Activated naive CD8-positive, alpha-beta T cell treated with anti-CD3 and anti-CD28 coated beads, Interleukin-2, amount 50 U/mL, for 16 hours (primary cell): Measurements from ENCODE around the gene SNX7.

Experiments
- DNase-seq: peaks from one replicate; pipeline ENCODE4 v3.0.0-alpha.2; 2020; ENCODE audit warnings: low read depth, low spot score

The SNX7 gene, protein sequence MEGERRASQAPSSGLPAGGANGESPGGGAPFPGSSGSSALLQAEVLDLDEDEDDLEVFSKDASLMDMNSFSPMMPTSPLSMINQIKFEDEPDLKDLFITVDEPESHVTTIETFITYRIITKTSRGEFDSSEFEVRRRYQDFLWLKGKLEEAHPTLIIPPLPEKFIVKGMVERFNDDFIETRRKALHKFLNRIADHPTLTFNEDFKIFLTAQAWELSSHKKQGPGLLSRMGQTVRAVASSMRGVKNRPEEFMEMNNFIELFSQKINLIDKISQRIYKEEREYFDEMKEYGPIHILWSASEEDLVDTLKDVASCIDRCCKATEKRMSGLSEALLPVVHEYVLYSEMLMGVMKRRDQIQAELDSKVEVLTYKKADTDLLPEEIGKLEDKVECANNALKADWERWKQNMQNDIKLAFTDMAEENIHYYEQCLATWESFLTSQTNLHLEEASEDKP

DNA sequence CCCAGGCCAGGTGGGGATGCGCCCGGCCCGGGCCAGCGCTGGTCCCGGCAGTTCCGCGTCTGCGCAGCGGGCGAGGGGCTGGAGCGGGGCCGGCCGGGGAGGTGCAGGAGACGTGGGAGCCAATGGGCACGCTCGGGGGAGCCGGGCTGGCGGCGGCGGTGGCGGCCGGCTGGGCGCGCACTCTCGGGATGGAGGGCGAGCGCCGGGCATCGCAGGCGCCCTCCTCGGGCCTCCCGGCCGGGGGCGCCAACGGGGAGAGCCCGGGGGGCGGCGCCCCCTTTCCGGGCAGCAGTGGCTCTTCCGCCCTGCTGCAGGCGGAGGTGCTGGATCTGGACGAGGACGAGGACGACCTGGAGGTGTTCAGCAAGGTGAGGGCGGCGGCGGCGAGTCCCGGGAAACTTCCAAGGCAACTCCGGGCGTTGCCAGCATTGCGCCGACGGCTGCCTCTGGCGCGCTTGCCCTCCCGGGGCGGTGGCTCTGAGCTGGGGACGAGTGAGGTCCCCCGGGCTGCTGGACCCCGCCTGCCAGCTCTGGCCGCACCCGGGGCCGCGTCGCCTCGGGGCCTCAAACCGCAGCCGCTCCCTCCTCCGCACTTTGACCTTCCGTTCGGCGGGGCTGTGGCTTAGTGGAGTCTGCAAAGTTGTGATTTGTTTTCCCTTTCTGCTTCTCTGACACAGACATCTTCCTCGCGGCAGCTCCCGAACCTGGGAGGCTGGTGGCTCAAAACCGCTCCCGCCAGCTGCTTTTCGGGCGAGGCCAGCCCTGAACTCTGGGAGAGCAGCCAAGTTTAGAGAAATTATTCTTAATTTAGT, at the start of gene SNX7:
TSS of gene SNX7 (plus strand) at position 178 of the 812 bp plus-strand sequence. CDS start at position 189, 11 bp downstream.
- DNase-seq = no peak

DNA sequence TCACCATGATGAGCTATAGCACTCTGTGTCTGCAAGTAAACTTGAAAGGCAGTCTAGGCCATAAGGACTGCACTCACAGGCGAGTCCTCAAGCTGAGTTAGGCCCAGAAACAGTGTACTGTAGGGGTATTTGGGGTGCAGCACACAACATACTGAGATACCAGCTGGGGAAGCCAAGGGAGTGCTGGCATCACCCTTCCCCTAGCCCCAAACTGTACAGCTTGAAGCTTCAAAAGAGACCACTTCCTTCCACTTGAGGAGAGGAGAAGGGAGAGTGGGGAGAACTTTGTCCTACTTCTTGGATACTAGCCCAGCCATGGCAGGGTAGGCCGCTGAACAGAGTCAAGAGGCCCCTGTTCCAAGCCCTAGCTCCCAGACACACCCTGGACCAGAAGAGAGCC, 24.2 kb upstream of the SNX7 start:
- no peak for DNase-seq

DNA sequence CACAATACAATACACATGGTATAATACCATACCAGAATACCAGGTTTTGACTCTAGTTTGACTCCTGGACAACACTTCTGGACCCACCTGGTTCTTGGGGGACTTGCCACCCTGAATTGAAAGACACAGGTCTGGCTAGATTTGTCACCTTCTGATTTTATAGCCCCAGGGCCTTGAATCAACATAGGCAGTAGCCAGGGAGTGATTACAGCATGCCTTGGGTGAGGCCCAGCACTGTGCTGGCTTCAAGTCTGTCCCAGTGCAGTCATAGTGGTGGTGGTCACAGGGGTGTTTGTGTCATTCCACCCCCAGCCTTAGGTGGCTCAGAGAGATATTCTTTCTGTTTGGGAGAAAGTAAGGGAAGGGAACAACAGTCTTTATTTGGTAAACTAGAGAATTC, 23.3 kb upstream of the SNX7 start:
- no peak for DNase-seq

DNA sequence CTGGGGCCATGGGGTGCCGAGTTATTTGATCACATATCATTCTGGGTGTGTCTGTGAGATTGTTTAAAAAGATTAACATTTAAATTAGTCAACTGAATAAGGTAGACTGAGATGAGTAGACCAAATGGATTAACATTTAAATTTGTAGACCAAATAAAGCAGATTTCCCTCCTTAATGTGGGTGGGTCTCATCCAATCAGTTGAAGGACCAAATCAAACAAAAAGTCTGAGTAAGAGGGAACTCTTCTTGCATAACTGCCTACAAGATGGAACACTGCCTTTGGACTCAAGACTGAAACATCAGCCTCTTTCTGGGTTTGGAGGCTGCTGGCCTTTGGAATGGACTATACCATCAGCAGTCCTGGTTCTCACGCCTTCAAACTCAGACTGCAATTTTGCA, 17.0 kb upstream of the SNX7 start:
- DNase-seq = no peak

DNA sequence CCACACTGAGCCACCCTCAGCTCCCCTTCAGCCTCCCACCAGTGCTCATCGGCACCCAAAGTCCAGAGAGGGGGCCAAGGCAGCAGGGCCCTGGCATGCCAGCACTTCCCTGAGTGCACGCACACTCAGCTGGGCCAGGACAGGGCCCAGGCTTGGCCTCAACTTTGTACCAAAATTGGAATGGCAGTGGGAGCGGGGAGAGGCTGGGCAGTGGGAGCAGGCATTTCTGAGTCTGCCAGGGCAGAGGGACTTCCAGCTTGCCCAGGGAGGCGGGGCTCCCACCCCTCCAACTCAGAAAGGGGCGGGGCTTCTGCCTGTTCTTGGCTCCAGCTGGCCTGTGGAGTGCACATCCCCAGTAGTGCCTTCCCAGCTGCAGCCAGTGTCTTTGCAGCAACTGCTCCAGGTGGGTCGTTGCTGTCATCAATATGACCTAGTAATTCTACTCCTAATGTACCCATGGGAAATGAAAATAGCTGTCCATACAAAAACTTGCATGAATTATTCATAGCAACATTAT, 10.3 kb upstream of the SNX7 start:
- no peak for DNase-seq

DNA sequence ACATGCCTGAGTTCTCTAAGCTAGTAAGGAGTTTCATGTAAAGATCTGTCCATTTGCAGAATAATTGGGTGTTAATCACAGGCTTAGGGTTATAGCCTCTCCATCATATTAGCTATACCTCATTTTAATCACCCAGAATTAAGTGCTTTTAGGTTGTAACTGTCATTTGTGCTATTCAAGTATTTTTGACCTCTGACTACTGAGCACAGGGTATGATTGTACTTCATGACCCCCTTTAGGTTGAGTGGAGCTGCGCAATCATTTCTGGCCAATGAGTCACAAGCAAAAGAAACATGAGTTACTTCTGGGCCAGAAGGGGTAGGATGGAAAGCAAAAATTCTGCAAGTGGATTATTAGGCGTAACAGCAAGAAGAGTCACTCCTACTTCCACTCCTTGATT, 8.4 kb upstream of the SNX7 start:
- no peak for DNase-seq

DNA sequence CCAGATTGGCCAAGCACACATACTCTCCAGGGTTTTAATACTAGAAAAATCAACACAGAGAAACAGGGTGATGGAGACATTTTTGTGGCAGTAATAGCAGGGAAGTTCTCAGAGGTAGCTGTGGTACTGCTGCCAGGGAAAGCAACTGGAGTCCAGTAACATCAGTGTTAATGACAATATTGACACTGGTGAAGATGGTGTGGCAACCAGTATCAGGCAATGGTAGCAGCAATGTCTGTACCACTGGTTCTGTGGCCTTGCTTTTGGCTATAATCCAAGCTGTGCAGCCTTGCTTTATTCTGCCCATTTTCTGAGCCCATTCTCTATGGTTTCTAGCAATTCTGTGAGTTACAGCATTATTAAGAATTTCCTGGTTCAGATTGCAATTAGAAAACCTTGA, 1.6 kb upstream of the SNX7 start:
- no peak for DNase-seq

DNA sequence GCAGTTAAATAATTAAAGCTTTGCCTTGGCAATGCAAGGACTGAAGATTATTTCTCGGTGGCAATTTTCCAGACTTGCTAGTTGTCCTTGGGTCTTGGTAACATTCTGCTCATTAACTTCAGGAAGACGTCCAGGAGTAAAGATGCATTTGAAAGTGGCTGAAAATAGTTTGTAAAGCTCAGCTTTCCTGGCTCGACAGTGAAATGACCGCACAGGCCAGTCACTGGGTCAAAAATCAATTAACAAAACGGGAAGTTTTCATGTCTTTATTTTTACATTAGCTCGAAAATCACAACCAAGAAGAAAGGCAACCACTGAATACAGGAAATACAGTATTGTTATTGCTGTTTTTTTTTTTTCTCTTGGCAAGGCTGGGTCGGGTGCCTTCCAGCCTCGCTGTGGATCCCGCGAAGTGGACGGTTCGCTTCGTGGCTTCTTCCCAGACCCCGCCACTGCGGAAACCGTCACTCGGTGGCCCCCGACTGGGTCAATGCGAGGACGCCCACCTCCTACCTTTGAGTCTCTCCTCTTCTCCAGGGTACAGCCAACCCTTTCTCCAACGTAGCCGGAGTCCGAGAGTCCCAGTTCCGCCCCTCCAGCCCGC, 479 bp upstream of the SNX7 start:
- no peak for DNase-seq

DNA sequence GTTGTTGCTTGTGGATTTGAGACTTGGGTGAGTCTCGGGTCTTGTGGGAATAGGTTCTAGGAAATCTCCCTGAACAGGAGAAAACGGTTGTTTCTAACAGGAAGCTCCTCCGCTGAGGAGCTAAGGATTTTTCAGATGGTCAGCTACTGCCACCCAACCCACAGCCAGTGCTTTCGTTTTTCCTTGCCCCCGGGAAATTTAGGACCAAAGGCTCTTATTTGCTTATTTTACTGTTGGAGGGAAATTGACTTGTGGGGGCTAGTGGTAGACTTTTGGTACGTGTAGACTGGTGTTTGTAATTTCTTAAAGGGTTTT, 792 bp downstream of the SNX7 start:
- DNase-seq = no peak

DNA sequence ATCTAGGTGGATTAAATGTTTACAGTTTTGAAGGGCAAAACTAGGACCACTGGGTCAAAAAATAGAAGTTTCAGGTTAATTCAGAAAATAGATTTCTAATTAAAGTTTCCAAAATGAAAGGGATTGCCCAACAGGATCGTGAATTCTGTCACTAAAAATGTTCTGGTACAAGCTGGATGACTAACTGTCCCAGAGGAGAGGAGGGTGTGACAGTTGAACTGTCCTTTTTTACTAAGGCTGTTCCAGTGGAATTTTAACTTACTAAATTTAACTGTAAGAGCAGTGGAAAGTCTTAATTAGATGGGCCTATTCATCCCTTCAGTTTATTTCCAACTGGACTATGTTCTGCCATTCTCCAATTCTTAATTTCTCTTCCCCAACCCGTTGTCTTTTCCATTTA, 7.2 kb downstream of the SNX7 start:
- no peak for DNase-seq

DNA sequence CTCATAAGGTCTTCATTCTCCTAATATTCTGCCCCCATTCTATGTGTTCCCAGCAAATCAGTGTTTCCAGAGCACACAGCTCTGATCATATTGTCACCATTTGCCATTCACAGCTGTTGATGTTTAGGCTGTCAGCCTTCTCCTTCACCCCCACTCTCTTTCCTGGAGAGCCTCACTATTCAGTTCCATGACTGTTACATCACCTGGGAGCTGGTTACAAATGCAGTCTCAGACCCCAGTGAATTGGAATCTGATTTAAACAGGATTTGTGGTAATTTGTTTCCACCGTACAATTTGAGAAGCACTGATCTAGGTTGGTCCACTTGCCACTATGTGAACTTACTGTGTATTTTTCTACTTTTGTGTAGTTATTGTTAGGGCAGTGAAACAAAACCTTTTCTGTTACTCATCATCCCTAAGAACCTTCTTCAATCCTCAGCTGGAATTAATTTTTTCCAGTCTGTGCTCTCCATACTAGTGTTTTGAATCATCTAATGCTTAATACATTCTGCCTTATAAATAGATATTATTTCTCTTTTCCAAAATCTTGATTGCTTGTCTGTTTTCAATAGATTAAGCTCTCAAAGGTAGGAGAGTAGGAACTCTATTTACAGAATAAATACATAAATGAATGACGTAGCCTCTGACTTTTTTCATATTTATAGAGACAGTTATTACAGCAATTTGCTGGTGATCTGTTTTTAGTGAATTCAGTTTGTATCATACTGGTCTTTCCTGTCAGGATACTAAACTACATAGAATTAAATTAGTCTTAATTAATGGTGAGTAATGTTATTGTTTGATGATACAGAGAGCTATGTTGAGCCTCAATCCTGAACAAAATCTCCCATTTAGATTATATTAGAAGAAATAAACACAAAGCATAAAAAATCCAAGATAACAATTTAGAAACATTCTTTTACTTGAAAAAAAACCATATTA, 8.1 kb downstream of the SNX7 start:
- no peak for DNase-seq

DNA sequence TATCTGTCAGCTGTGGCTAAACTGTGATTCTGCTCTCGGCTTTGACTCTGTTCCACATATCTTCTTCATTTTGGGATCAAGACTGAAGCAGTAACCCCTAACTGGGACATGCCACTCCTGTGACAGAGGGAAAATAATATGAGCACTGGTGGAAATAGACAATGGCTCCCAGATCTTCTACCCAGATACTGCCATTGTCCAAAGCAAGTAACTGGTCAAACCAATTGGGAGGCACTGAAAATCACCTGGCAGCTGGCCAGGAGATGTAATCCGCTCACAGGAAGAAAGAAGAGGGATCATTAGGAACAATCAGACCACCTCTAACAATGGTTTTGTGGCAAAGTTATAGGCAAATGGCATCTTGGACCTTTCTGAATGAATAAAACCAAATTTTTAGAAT, 10.7 kb downstream of the SNX7 start:
- DNase-seq = no peak

DNA sequence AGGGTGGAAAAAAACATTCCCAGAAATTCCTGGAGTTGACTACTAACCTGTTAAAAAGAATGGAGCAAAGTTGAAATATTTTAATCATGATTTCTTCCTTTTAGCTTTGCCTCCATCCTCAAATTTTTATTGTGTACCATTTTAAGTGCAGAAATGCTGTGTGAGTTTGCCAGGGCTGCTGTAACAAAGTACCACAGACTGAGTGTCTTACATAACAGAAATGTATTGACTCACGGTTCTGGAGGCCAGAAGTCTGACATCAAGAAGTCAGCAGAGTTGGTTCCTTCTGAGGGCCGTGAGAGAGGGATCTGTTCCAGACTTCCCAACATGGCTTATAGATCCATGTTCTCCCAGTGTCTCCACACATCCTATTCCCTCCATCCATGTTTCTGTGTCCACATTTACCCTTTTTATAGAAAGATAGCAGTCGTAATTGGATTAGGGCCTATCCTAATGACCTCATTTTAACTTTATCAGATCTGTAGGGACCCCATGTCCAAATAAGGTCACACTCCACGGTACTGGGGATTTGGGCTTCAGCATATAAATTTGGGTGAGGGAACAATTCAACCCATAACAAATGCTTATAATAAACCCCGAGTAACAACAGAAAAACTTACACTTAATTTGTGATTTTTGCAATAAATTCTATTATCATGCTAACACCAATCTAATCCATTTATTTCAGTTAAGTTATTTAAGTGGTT, 12.7 kb downstream of the SNX7 start:
- DNase-seq = no peak

DNA sequence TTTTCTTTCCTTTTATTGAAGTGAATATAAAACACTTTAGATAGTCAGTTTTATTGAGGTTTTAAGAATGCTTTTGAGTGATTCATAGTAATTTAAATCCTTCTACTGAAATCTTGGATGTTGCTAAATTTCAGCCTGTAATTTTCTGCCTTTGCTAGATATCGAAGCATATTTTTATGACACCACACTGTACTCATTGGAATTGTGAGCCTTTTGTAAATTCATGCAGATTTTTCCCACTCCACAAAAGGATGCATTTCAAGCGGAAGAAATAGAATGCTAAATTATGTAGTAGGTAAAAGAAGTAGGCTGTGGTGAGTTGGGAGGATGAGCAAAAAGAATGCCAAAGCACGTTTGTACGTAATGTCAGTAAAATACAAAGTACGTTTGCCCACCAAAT, 13.8 kb downstream of the SNX7 start:
- no peak for DNase-seq

DNA sequence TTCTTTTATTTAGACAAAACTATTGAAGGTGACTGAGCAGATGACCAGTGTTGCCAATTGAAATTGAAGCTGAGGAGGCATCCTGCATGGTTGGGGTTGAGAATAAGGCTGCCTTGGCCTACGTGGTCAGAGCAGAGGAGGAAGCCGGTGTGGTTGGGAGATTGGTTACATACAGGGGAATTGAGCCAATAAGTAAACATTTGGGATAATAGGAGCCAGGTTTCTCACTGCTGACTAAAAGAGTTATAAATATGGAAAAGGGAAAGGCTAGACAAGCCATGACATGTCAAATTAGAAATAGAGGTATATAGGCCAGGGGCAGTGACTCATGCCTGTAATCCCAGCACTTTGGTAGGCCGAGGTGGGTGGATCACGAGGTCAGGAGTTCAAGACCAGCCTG, 15.8 kb downstream of the SNX7 start:
- no peak for DNase-seq

DNA sequence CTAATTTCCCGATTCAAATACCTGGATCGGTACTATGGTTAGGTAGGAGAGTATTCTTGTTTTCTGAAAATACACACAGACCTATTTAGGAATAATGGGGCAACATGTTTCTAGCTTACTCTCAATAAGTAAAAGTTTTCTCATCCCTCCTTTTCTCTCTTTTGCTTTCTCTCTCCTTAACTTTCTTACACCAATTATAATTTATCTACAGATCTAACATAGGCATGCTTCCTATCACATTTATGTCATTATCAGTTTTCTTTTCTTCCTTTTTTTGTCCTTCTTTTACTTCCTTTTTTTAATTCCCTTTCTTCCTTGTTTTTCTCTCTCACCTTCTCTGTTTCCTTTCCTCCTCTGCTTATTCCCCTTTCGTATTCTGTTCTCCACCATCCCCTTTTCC, 20.3 kb downstream of the SNX7 start:
- no peak for DNase-seq

DNA sequence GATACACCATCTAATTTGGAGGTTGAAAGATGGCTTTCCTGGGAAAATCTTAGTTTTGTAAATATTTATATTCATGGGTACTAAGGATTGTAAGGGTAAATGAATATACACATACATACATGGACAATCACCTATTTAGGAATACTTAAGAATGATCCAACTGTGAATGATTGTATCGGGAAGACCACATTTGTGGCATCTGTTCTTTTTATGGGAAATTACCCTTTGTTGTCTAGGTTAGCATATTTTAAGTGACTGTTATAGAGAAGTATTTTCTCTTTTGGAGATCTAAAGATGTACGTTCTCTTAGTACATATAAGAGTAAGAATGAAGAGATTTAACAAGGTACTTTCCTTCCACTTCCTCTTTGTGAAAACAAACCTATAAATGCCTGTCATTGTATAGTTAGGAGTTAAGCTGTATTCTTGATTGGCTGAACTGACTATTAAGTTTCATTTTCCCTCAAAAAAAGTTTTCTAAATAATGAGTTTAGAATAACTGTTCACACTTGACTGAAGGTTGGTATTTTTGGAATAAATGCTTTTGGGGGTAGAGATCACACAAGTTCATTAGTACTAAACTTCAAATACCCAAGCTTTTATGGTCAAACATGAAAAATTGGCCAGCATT, 26.7 kb downstream of the SNX7 start:
- DNase-seq = no peak

DNA sequence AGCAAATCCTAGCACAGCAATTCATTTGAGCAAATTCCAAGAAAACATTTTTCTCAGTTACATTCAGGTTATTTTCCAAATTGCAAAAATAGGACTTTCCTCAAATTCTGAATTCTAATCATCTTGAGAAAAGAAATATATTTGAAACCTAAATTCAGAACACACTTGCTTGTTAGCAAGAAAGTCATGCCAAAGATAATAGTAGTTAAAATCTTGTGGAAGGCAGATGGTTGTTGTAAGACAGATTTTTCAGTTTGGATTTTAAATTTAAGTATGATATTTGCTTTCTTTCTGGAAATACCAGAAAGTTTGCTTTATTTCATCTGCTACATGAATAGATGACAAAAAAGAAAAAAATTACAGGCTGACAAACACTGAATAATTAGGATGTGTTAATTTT, 29.1 kb downstream of the SNX7 start:
- no peak for DNase-seq

DNA sequence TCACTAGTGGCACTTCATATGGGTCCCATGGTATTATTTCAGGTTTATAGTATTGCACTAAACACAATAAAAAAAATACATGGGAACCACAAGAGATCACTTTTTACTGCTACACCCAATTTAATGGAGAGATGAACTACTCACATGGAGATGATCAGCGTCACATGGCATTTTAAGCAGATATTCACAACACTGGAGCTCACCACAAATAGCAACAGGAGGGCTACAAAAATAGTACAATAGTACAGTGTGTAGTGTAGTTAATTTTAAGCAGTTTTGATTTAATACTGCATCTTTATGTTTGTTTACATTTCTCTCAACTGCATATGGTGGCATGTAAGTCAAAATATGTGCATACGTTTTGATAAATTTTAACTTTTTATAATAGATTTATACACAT, 31.0 kb downstream of the SNX7 start:
- no peak for DNase-seq

DNA sequence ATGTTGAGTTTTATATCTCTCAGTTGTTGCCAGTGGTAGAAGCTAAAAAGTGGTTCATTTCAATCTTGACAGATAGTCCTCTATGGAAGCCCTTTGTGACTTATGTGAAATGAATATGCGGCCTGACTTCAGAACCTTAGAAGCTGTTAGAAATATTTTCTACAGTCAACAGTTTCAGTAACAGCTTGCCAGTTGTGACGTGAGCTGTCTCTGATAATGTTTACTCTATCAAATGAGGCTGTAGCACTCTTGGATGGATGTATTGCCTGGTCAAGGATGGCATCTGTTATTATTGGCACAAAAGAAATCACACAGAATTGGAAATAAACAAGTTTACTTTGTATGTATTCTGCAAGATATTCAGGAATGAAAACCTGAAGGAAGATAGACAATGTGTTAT, 31.9 kb downstream of the SNX7 start:
- no peak for DNase-seq
